Measurements from ENCODE around the gene FFAR2. TPM values are rescaled to one million over a fixed set of nuclear protein-coding genes. Genes with fewer than 3 reads are reported as not detected.

Gene FFAR2
- total RNA-seq, 1 experiment from 2014 or later: not detected

DNA sequence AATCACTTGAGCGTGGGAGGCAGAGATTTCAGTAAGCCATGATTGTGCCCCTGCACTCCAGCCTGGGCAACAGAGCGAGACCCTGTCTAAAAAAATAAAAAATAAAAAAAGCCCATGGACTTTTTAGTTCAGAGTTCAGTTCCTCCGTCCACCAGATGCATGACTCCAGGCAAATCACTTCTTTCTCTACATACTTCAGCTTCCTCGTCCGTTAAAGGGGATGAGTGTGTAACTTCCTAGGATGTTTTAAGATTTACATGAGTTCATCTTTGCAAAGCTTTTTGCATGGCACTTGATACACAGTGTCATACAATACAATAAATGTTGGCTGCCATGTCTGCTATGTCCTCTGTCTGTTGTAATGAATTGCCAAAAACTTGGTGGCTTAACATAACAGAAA lies 10.0 kb upstream of the FFAR2 start:
- no peak overlapping the region for H2BK5ac ChIP-seq (ENCODE audit: insufficient read length, low read length)
- Mint-ChIP-seq H3K27ac (no peak overlapping the region), H3K4me1 (peaks cover 2 to 8% of the 10 kb centered on the region in 2 experiments; a peak in 3 of 4 replicates), H3K4me3 (no peak overlapping the region), H3K9me3 (no peaks in the 10 kb centered on the region), H3K36me3 (ENCODE audit: insufficient read depth in 1 of 3, low read depth in 3 of 3) (no peaks in the 10 kb centered on the region), H3K27me3 (ENCODE audit: low read depth) (peaks cover 28% of the 10 kb centered on the region)
- no peak overlapping the region for H3T11ph ChIP-seq (ENCODE audit: low read length)
- H3K27me3 ChIP-seq (ENCODE audit: insufficient read depth, low read length): no peaks in the 10 kb centered on the region
- no peak overlapping the region for H3K9ac ChIP-seq (ENCODE audit: extremely low read depth, insufficient read length, low read length)
- no peaks in the 10 kb centered on the region for H3K9me3 ChIP-seq (ENCODE audit: control insufficient read depth, low read depth, low read length)
- no peak overlapping the region for H4K5ac ChIP-seq (ENCODE audit: insufficient read length, low read depth, low read length)
- H3K4ac ChIP-seq (ENCODE audit: low read depth, low read length): no peak overlapping the region
- H4K91ac ChIP-seq (ENCODE audit: insufficient read length, low read depth, low read length): no peak overlapping the region
- no peak overlapping the region for H3K4me2 ChIP-seq (ENCODE audit: insufficient read depth, insufficient read length, low read length)
- TF ChIP-seq, protein P1, sequence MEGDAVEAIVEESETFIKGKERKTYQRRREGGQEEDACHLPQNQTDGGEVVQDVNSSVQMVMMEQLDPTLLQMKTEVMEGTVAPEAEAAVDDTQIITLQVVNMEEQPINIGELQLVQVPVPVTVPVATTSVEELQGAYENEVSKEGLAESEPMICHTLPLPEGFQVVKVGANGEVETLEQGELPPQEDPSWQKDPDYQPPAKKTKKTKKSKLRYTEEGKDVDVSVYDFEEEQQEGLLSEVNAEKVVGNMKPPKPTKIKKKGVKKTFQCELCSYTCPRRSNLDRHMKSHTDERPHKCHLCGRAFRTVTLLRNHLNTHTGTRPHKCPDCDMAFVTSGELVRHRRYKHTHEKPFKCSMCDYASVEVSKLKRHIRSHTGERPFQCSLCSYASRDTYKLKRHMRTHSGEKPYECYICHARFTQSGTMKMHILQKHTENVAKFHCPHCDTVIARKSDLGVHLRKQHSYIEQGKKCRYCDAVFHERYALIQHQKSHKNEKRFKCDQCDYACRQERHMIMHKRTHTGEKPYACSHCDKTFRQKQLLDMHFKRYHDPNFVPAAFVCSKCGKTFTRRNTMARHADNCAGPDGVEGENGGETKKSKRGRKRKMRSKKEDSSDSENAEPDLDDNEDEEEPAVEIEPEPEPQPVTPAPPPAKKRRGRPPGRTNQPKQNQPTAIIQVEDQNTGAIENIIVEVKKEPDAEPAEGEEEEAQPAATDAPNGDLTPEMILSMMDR (conservative IDR thresholded peaks at IDR 0.05): no peak
- H3K27ac ChIP-seq (ENCODE audit: insufficient read length, low read depth, low read length): no peak overlapping the region
- H2AFZ ChIP-seq (ENCODE audit: low read length): no peak overlapping the region
- no CpG with 5 or more reads among the region's 5 CpGs for WGBS (ENCODE audit: extremely low coverage, insufficient read length, low lambda C conversion rate)
- no peak for DNase-seq
- H2BK15ac ChIP-seq (ENCODE audit: low read depth, low read length): no peak overlapping the region
- H3K23me2 ChIP-seq (ENCODE audit: insufficient read length, low read depth, low read length, poor library complexity, severe bottlenecking): no peaks in the 10 kb centered on the region
- H2BK120ac ChIP-seq (ENCODE audit: low read depth, low read length, poor library complexity, severe bottlenecking): no peak overlapping the region
- H3K4me1 ChIP-seq (ENCODE audit: insufficient read depth, low read length): no peaks in the 10 kb centered on the region
- no peaks in the 10 kb centered on the region for H4K20me1 ChIP-seq (ENCODE audit: control insufficient read depth, insufficient read depth, insufficient read length)
- no peak overlapping the region for H3K23ac ChIP-seq (ENCODE audit: insufficient read length, low read depth, low read length)
- H2AK5ac ChIP-seq (ENCODE audit: insufficient read length, low read length): no peak overlapping the region
- H3K18ac ChIP-seq (ENCODE audit: insufficient read length, low read depth, low read length): no peak overlapping the region
- H3K79me2 ChIP-seq (ENCODE audit: insufficient read depth, low read length): no peaks in the 10 kb centered on the region
- no peaks in the 10 kb centered on the region for H3K79me1 ChIP-seq (ENCODE audit: insufficient read depth, low read depth, low read length, poor library complexity, severe bottlenecking)
- H2BK20ac ChIP-seq (ENCODE audit: low read depth, low read length, poor library complexity, severe bottlenecking): no peak overlapping the region
- no peak overlapping the region for H3K56ac ChIP-seq (ENCODE audit: insufficient read length, low read depth, low read length)
- no peak overlapping the region for H2BK12ac ChIP-seq (ENCODE audit: insufficient read length, low read depth, low read length)
- no peak overlapping the region for H4K8ac ChIP-seq (replicated peaks; ENCODE audit: insufficient read length, low read depth, low read length)
- H3K14ac ChIP-seq (ENCODE audit: insufficient read depth, low read length): no peak overlapping the region

Measured in H9 (cell line).